Duodenal mucosa (tissue), 2 donors: ENCODE data around the gene VANGL2.
"Not testable (repeated sequence)": the region's sequence is repeated elsewhere in the genome, so short reads cannot be mapped to it uniquely, and the experiment has no call there.

Source experiments
- H3K27ac ChIP-seq: one replicate; pipeline ENCODE4 v1.7.0; 2013; ENCODE audit warnings: low read depth, low read length
- H3K27me3 ChIP-seq, 2 donors: one replicate each; pipeline ENCODE4 v1.7.0; 2013; ENCODE audit warnings: low read length in 2 of 2, control low read depth in 1 of 2; ENCODE audit not compliant: insufficient read depth in 2 of 2, control insufficient read depth in 1 of 2
- H3K36me3 ChIP-seq, 2 donors: one replicate each; pipeline ENCODE4 v1.7.0; 2013; ENCODE audit warnings: low read length in 2 of 2, control low read depth in 1 of 2; ENCODE audit not compliant: insufficient read depth in 2 of 2, control insufficient read depth in 1 of 2
- H3K4me1 ChIP-seq, 2 donors: one replicate each; pipeline ENCODE4 v1.7.0; 2013; ENCODE audit warnings: low read length in 2 of 2, control low read depth in 1 of 2; ENCODE audit not compliant: insufficient read depth in 2 of 2, control insufficient read depth in 1 of 2
- H3K4me3 ChIP-seq, 2 donors: one replicate each; pipeline ENCODE4 v1.7.0; 2013; ENCODE audit warnings: low read length in 2 of 2, low read depth in 1 of 2
- H3K9ac ChIP-seq, 2 donors: one replicate each; pipeline ENCODE4 v1.7.0; 2013; ENCODE audit warnings: low read length in 2 of 2, low read depth in 1 of 2
- H3K9me3 ChIP-seq, 2 donors: one replicate each; pipeline ENCODE4 v1.7.0; 2013; ENCODE audit warnings: low read length in 2 of 2, control low read depth in 1 of 2; ENCODE audit not compliant: control insufficient read depth in 1 of 2

Gene VANGL2

GRCh38 chr1:160370561-160371345 lies 29.6 kb upstream of the VANGL2 start:
- Histone ChIP-seq H3K27ac (no peak overlapping the region), H3K36me3 (no peaks in the 10 kb centered on the region), H3K4me3 (no peak overlapping the region), H3K4me1 (peaks cover 1 to 2% of the 10 kb centered on the region in 2 donors), H3K27me3 (no peaks in the 10 kb centered on the region), H3K9me3 (no peaks in the 10 kb centered on the region), H3K9ac (no peak overlapping the region)

GRCh38 chr1:160371346-160371631 lies 29.1 kb upstream of the VANGL2 start:
- Histone ChIP-seq H3K36me3 (no peaks in the 10 kb centered on the region), H3K27me3 (no peaks in the 10 kb centered on the region), H3K4me1 (peaks cover 7 to 8% of the 10 kb centered on the region in 2 donors), H3K27ac (no peak overlapping the region), H3K9ac (no peak overlapping the region), H3K9me3 (no peaks in the 10 kb centered on the region), H3K4me3 (no peak overlapping the region)

- Histone ChIP-seq H3K27ac (no peak overlapping the region), H3K4me1 (peaks cover 9 to 11% of the 10 kb centered on the region in 2 donors), H3K27me3 (no peaks in the 10 kb centered on the region), H3K9me3 (no peaks in the 10 kb centered on the region), H3K36me3 (no peaks in the 10 kb centered on the region), H3K9ac (no peak overlapping the region), H3K4me3 (no peak overlapping the region)
These were observed 28.6 kb upstream of the VANGL2 start for GRCh38 chr1:160371756-160372155.

GRCh38 chr1:160373696-160374095 lies 26.7 kb upstream of the VANGL2 start:
- Histone ChIP-seq H3K4me1 (peaks cover 9 to 11% of the 10 kb centered on the region in 2 donors), H3K36me3 (no peaks in the 10 kb centered on the region), H3K9ac (no peak overlapping the region), H3K9me3 (no peaks in the 10 kb centered on the region), H3K4me3 (no peak overlapping the region), H3K27me3 (no peaks in the 10 kb centered on the region), H3K27ac (no peak overlapping the region)

GRCh38 chr1:160374306-160375110 lies 25.9 kb upstream of the VANGL2 start:
- H3K4me1 ChIP-seq: peaks cover 9 to 11% of the 10 kb centered on the region in 2 donors
- H3K36me3 ChIP-seq: no peaks in the 10 kb centered on the region
- H3K27ac ChIP-seq: no peak overlapping the region
- H3K9ac ChIP-seq: no peak overlapping the region
- no peak overlapping the region for H3K4me3 ChIP-seq
- H3K9me3 ChIP-seq: no peaks in the 10 kb centered on the region
- no peaks in the 10 kb centered on the region for H3K27me3 ChIP-seq

- H3K9ac ChIP-seq: no peak overlapping the region
- H3K27me3 ChIP-seq: no peaks in the 10 kb centered on the region
- no peak overlapping the region for H3K27ac ChIP-seq
- no peaks in the 10 kb centered on the region for H3K9me3 ChIP-seq
- no peaks in the 10 kb centered on the region for H3K36me3 ChIP-seq
- H3K4me1 ChIP-seq: peaks cover 9 to 11% of the 10 kb centered on the region in 2 donors
- no peak overlapping the region for H3K4me3 ChIP-seq
These were observed 24.4 kb upstream of the VANGL2 start for GRCh38 chr1:160375788-160376524.

GRCh38 chr1:160376525-160377131 lies 23.7 kb upstream of the VANGL2 start:
- Histone ChIP-seq H3K27me3 (no peaks in the 10 kb centered on the region), H3K9me3 (no peaks in the 10 kb centered on the region), H3K9ac (no peak overlapping the region), H3K36me3 (no peaks in the 10 kb centered on the region), H3K4me3 (no peak overlapping the region), H3K27ac (no peak overlapping the region), H3K4me1 (peaks cover 9 to 11% of the 10 kb centered on the region in 2 donors)

- Histone ChIP-seq H3K9me3 (no peaks in the 10 kb centered on the region), H3K27me3 (no peaks in the 10 kb centered on the region), H3K27ac (no peak overlapping the region), H3K4me3 (no peak overlapping the region), H3K36me3 (no peaks in the 10 kb centered on the region), H3K4me1 (peaks cover 9 to 11% of the 10 kb centered on the region in 2 donors), H3K9ac (no peak overlapping the region)
These were observed 22.7 kb upstream of the VANGL2 start for GRCh38 chr1:160377585-160378206.

GRCh38 chr1:160384812-160385211 lies 15.6 kb upstream of the VANGL2 start:
- H3K27ac ChIP-seq, H3K36me3 ChIP-seq, H3K9ac ChIP-seq, H3K4me3 ChIP-seq, H3K27me3 ChIP-seq, H3K9me3 ChIP-seq, H3K4me1 ChIP-seq: not testable (repeated sequence)
